Measurements from ENCODE around the gene POC1B.

GRCh38 chr12:89528434-89528833 lies 2.6 kb upstream of the POC1B start:
- TF ChIP-seq SP1 (CRISPR knock-in tag; conservative IDR thresholded peaks at IDR 0.05) (no peak), USF1 (CRISPR knock-in tag; IDR thresholded peaks at IDR 0.05) (no peak), CREM (CRISPR knock-in tag; IDR thresholded peaks at IDR 0.05) (no peak), SOX15 (CRISPR knock-in tag; IDR thresholded peaks at IDR 0.05) (no peak), CTCF (IDR thresholded peaks at IDR 0.05) (no peak), JAZF1 (CRISPR knock-in tag; IDR thresholded peaks at IDR 0.05) (no peak), FOXP4 (CRISPR knock-in tag; IDR thresholded peaks at IDR 0.05) (no peak), NR3C1 (CRISPR knock-in tag; conservative IDR thresholded peaks at IDR 0.05; ENCODE audit: low read depth) (no peak), NFYB (CRISPR knock-in tag; conservative IDR thresholded peaks at IDR 0.05; ENCODE audit: low read depth) (no peak), E2F1 (CRISPR knock-in tag; IDR thresholded peaks at IDR 0.05) (no peak), MLX (CRISPR knock-in tag; IDR thresholded peaks at IDR 0.05) (no peak)

All from WTC11 (cell line).